GM18868 (cell line): ENCODE data around the gene CALM1.

ENCODE experiments used
- ATAC-seq: cut with Tn5 transposase; IDR thresholded peaks from one replicate; pipeline ENCODE4 v1.9.1; 2021; ENCODE audit warnings: mild to moderate bottlenecking, moderate library complexity; ENCODE audit not compliant: unreplicated experiment

The CALM1 gene

DNA sequence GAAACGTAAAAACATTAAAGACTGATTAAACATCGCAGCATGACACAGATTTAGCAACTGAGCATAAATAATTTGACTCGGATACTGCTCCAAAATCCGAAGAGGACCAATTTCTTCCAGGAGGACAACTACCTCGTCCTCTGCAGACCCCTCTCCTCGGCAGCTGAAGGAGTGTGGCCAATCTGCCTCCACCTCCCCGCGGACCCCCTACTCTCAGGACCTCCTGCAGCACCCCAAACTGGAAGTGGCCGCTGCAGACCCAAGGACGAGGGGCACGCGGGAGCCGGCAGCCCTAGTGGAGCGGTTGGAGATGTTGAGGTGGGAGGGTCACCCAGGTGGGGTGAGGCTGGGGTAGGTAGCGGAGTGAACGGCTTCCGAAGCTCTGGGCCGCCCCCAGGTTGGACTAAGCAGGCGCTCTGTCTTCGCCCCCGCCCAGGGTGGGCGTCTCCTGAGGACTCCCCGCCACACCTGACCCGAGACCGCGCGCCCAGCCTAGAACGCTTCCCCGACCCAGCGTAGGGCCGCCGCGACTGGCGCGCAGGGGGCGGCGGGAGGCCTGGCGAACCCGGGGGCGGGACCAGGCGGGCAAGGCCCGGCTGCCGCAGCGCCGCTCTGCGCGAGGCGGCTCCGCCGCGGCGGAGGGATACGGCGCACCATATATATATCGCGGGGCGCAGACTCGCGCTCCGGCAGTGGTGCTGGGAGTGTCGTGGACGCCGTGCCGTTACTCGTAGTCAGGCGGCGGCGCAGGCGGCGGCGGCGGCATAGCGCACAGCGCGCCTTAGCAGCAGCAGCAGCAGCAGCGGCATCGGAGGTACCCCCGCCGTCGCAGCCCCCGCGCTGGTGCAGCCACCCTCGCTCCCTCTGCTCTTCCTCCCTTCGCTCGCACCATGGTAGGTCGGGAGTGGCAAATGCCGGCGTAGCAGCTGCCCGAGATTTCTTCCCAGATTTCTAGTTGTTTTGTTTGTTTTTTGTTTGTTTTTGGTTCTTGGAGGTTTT lies at the start of gene CALM1:
CALM1 (plus strand) TSS at position 689 of the 999 bp plus-strand sequence; CDS start at position 891, 202 bp downstream.
- peak; percentile 65 for ATAC-seq

DNA sequence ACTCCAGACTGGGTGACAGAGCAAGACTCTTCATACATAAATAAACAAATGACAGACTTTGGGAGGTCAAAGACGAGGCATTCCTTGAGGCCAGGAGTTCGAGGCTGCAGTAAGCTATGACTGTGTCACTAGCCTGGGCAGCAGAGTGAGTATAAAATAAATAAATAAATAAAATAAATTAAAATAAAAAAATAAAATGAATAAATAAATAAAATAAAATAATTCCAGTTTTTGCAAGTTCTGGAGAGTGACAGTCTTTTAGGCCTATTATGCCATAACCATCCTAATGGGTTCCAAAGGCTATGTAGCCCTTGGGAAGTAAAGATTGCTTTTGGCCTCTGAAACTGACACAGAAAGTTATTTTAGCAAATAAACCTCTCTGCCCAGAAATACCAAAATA lies 48.6 kb upstream of the CALM1 start:
- ATAC-seq = no peak

DNA sequence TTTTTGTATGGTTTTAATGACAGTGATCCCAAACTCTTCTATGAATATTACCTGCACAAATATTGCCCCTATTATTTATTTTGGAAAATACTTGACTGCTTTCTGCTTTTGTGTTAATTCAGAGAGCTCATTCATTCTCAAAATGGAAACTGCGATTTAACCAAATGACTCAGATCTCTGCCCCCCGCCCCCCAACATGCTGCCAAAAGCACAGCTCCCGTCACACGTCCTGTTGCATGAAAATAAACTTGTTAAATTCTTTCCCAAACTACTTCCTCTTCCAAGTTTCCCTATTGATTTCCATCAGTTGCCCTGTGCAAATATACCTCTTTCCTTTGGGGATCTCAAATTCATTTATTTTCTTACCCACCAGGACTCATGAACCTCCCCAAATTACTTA lies 47.1 kb upstream of the CALM1 start:
- ATAC-seq = no peak

DNA sequence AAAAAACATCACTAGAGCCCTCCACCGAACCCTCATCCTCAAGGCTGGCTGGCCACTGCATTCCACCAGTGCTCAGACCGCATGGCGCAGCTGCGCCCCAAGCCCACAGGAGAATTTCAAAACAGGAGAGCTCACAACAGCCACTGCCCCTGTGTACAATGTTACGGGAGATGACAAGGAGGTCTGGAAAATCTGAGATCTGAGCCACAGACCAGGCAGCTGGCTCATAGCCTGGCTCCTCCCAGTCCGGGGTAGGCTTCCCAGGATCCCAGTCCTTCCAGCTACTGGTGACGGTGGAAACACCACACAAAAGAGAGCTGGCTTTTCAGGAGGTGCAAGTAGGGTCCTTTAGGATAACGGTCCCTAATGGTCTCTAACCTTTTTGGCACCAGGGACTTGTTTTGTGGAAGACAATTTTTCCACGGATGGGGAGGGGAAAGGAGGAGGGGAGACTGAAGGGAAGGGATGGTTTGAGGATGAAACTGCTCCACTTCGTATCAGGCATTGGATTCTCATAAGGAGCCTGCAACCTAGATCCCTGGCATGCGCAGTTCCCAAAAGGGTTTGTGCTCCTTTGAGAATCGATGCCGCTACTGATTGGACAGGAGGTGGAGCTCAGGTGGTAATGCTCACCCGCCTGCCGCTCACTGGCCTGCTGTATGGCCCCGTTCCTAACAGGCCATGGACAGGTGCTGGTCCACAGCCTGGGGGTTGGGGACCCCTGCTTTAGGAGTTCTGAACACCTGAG lies 42.1 kb upstream of the CALM1 start:
- ATAC-seq = no peak

DNA sequence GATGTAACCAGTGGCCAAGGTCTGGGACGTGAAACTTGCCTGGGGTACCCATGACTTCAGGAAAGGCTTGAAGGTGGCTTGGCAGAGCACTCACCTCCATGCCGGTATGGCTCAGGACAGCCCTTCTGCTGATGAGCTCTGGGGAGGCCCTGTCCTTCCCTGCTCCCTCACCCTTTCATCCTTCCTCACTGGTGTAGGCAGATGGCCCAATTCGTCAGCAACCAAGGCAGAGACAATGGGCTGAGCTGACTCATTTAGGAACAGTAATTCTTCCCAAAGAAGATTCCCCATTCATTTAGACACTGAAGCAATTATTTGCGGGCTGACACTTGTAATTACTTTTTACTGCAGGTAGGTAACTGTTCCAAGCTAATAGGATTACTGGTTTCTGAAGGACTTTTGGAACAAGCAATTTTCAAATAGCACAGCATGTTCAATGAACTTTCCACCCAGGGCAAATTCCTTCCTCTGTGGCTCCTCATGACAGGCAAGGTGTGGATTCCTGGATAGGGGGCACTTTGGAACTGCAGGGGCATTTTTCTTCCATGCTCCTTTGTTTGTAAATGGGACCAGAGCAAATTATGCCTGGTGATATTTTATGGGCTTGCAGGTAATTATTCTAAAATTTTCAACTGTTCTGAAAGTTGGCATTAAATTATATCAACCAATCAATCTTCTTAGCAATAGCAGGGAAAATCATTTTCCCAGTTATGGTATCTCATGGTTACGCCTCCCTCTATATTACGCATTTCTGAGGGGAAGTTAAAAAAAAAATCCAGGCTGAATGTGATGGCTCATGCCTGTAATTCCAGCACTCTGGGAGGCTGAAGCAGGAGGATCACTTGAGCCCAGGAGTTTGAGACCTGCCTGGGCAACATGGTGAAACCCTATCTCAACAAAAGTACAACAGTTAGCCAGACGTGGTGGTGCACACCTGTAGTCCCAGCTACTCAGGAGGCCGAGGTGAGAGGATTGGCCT lies 41.0 kb upstream of the CALM1 start:
- ATAC-seq = no peak

DNA sequence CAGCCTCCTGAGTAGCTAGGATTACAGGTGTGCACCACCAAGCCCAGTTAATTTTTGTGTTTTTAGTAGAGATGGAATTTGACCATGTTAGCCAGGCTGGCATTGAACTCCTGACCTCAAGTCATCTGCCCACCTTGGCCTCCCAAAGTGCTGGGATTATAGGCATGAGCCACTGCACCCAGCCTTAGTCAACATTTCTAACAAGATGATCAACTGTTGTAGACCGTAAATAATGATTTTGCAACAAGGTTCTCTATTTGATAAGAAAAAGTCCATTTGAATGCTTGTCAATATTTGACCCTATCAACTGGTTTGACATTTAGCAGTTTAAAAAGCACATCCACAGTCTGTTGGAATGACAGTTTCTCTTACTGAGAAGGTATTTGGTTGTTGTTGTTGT lies 39.9 kb upstream of the CALM1 start:
- ATAC-seq = no peak

DNA sequence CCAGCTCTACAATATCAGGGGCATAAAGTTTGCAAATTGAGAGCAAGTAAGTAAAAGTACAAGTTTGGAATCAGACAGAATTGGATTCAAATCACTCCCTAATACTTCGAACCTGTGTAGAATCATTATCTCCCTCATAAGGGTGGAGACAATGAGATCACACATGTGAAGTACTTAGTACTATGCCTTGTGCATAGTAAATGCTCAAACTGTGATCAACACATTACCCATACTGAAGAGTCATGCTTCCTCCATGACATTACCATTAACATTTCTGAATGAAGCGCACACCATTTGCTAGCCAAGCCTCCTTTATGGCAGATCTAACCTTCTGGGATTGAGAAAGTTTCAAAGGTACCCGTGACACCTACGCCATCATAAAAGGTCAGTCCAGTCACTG lies 38.5 kb upstream of the CALM1 start:
- ATAC-seq = no peak

DNA sequence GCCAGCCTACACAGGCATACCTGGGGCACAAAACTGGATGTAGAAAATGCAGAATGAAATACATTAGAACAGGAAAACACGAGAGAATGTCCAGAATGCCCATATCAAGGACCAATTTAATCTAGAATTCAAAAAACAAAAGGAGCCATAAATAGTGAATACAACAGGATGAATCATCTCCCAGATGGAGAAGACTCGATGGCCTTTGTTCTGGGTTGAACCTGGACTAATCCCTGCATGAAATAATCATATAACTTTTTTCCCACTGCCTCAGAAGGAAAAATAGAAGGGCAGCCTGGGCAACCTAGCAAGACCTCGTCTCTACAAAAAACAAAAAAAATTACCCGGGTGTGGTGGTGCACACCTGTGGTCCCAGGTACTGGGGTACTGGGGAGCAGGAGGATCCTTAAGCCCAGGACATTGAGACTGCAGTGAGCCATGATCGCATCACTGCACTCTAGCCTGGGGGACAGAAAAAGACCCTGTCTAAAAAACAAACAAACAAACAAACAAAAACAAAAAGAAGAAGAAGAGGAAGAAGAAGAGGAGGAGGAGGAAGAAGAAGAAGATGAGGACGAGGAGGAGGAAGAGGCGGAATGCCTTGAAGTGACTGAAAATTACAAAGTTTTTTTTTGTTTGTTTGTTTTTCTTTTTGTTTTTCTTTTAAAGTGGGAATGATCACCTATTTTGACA lies 34.8 kb upstream of the CALM1 start:
- no peak for ATAC-seq

DNA sequence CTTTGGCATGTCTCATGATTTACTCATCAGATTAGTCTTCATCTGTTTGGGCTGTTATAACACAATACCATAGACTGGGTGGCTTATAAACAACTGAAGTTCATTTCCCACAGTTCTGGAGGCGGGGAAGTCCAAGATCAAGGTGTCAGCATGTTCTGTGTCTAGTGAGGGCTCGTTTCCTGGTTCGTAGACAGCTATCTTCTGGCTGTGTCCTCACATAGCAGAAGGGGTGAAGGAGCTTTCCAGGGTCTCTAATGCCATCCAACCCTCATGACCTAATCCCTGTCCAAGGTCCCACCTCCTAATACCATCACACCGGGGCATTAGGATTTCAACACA lies 34.3 kb upstream of the CALM1 start:
- no peak for ATAC-seq

DNA sequence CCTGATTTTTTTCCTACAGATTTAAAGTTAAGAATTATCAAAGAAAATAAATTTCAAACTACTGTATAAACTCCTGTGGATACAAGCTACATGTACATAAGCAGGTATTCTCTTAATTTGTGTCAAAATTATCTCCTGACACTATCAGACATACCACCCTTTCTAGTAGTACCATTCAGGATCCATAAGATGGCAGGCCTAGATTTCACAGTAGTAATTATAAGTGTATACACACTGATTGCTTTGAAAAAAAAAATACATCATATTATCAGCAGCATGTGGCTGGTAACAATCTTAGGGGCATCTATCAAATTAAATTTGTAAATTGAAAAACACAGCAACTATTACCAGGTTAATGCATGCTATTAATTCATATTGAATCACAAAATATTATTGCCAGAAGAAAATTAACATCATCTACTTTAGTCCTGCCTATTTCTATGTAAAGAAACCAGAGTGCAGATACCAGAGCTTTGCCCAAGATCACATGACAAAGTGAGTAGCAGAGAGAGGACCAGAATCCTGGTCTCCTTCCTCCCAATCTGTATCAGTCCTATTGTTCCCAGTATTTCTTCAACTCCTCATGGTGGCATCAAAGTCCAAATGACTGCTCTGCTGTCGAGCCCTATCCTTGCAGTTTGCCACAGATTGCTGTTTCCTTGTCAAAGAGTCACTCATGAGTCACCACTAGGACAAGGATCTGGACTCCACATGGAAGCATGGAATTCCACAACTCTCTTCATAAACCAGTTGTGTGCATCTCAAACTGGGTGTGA lies 27.7 kb upstream of the CALM1 start:
- no peak for ATAC-seq

DNA sequence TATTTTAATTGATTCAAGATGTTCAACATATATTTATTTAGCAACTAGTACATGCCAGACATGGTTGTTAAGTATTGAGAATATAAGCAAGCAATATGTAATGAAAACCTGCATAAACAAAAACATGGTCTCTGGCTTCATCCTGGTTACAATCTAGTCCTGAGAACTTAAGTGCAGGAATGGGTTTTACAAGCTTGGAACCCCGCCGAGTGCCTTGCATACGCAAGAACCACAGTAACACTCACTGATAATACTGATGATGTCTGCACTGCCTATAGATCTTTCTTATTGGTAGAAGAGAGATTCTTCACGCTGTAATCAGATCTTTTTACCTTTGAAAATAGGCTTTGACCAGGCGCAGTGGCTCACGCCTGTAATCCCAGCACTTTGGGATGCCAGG lies 22.9 kb upstream of the CALM1 start:
- no peak for ATAC-seq

DNA sequence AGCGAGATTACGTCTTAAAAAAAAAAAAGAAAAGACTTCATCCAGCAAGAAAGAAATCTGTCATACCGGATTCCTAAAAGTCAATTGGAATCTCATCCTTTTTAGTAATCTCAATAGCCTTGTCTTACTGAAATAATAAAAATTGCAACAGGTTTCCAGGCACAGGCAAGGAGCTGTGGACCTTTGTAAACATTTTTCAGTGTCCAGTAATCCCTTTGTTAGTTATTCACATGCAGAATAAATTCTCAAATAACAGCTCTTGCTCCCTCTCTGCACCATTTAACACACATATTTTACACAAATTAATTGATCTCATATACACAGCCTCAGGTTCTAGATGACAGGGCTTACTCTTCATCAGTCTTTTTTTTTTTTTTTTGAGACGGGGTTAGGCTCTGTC lies 22.0 kb upstream of the CALM1 start:
- no peak for ATAC-seq

DNA sequence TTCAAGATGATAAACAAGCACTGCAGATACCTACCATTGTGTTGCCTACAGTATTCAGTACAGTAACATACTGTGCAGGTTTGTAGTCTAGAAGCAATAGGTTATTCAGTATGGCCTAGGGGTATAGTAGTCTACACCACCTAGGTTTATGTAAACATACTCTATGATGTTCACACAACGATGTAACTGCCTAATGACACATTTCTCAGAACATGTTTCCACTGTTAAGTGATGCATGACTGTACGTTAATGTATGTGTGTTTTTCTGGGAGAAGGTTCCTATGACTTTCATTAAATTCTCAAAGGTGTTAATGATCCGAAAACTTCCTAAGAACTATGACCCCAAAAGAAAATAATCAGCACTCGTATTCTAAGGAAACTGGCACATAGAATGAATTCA lies 20.9 kb upstream of the CALM1 start:
- no peak for ATAC-seq

DNA sequence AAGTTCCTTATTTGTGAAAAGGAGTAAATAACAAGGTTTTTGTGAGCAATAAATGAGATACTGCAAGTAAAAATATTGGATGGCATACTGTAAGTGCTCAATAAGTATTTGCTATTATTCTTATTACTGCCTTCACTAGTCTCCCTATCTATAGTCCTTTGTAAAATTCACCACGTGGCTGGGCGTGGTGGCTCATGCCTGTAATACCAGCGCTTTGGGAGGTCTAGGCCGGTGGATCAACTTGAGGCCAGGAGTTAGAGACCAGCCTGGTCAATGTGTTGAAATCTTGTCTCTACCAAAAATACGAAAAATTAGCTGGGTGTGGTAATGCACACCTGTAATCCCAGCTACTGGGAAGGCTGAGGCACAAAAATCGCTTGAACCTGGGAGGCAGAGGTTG lies 18.6 kb upstream of the CALM1 start:
- ATAC-seq = no peak

DNA sequence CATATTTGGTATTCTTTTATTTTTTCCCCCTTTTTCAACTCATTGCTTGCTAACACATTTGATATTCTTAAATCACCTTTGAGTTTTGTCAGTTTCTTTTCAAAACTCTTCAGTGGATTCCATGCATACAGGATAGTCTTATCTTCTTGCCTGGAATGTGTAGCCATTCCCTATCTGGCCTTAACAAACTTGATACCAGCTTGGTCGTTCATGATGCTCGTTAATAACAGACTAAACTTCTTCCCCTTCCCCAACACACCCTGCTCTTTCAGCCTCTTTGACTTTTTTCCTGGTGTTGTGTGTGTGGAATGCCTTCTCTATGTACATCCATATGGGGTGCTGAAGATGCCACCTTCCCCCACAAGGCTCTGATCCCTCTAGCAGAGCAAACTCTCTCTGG lies 17.7 kb upstream of the CALM1 start:
- ATAC-seq = no peak

DNA sequence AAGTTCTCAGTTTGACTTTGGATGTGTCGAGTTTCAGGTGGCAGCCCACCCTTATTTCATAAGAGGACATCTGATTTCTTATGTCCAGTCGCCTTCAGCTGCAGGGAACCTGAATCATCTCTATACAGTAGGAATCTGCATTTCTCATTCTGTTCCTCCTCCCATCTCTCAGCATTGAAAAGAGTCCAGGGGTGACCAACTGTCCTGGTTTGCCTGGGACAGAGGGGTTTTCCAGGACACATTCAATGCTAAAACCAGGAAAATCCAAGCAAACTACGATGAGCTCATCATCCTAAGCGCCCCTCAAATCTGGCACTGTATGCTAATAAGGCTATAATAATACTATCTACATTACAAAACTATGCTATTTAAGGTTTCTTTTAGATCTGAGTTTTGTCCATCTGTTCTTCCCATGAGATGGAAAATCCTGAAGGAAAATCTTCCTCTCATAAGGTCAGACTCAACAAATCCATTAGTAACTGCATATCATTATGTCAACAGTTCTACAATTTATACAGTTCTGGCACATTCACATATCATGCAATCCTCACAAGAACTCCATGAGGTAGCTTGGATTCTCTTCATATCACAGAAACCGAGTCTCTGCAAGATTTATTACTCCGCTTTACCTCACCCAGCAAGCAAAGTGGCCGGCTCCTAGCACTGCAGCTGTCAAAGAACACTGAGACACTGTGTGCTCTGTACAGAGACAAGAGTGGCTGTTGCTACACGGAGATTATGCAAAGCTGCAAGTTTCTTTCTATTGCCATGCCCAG lies 15.6 kb upstream of the CALM1 start:
- ATAC-seq = no peak

DNA sequence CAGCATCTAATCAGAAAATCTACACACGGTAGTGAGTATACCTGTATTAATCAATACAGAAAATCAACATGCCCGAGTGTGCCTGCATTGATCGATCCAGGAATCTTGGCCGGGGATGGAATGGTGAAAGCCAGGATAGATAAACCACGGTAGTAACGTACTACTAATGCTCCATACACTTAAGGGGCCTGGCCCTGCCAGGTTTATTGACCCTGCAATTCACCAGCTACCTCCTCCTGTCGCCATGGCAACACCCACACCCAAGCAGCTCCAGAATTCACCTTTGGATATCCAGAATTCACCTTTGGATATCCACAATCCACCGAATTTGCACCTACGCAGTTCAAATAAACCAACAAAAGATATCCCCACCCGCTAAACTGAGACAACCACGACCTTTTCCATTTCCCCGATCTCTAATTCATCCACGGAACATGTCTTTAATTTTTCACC lies 14.8 kb upstream of the CALM1 start:
- no peak for ATAC-seq

DNA sequence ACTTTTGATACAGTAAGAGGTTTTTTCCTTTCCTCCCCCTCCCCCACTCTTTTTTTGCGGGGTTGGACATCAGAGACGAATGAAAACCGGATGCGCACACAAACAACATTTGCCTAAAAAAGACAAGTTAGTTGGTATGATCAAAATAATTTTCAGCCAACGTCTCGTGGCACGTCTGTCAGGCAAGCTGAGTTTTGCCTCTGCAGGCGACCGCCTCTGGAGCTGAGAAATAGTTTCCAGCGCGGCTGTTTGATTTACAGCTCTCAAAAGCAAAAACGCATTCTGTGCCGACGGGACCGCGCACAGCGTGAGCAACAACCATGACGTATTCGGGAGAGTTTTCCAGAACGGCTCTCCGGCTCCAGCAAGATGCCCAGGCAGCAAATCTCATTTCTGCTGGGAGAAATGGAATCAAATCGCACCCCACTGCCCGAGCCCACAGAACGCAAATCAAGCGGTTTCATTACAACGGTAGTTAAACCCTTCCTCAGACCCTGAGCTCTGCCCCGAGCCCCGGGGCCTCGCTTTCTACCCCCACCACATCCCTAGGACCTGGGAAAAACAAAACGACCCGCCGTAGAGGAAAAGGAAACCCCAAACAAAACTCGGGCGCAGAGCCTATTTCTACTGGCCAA lies 14.2 kb upstream of the CALM1 start:
- peak; percentile 3 for ATAC-seq
